Activated T-cell treated with anti-CD3 and anti-CD28 coated beads, Interleukin-2, amount 50 U/mL, for 4 hours (primary cell): ENCODE measurements around the gene LILRA6. TPM values are rescaled to one million over a fixed set of nuclear protein-coding genes. Genes with fewer than 3 reads are reported as not detected.
"Not testable (repeated sequence)": the region's sequence is repeated elsewhere in the genome, so short reads cannot be mapped to it uniquely, and the experiment has no call there.

Source experiments
- ATAC-seq, 2 donors: fragments of 200-7000 bp; cut with Tn5 transposase; one replicate each; pipeline ENCODE4 v1.10.0; 2021
- DNase-seq: peaks from one replicate; pipeline ENCODE4 v3.0.0-alpha.2; 2020
- H3K27me3 Mint-ChIP-seq: one replicate; pipeline ENCODE4 v1.8.0; 2021; ENCODE audit warnings: low read depth, mixed read lengths
- H3K36me3 Mint-ChIP-seq: one replicate; pipeline ENCODE4 v1.8.0; 2022; ENCODE audit warnings: mixed read lengths; ENCODE audit not compliant: insufficient read depth
- H3K4me1 Mint-ChIP-seq: one replicate; pipeline ENCODE4 v1.8.0; 2021; ENCODE audit warnings: low read depth, mixed read lengths
- H3K4me3 Mint-ChIP-seq: one replicate; pipeline ENCODE4 v1.8.0; 2021; ENCODE audit warnings: mild to moderate bottlenecking, moderate library complexity, mixed read lengths
- H3K9me3 Mint-ChIP-seq: one replicate; pipeline ENCODE4 v1.8.0; 2021; ENCODE audit warnings: mixed read lengths
- total RNA-seq, 3 donors: library from RNA; stranded (reverse); gene quantifications; one replicate each; pipeline ENCODE4 v1.2.1, GENCODE V29; 2021

Gene LILRA6
- total RNA-seq, 3 donors from 2014 or later = not detected

GRCh38 chr19:54230031-54230430 is 12.6 kb downstream of the LILRA6 start:
- H3K4me3 Mint-ChIP-seq = no peak overlapping the region
- DNase-seq (no peak), ATAC-seq (no peak)
- H3K9me3 Mint-ChIP-seq = no peaks in the 10 kb centered on the region
- H3K36me3 Mint-ChIP-seq = no peaks in the 10 kb centered on the region
- H3K4me1 Mint-ChIP-seq = peaks cover 8% of the 10 kb centered on the region
- peaks cover 11% of the 10 kb centered on the region for H3K27me3 Mint-ChIP-seq

- Mint-ChIP-seq H3K27me3 (peaks cover 11% of the 10 kb centered on the region), H3K36me3 (no peaks in the 10 kb centered on the region), H3K4me1 (peaks cover 6% of the 10 kb centered on the region), H3K9me3 (no peaks in the 10 kb centered on the region), H3K4me3 (no peak overlapping the region)
- DNase-seq (no peak), ATAC-seq (no peak)
Measured at GRCh38 chr19:54229146-54229545, 13.4 kb downstream of the LILRA6 start.

GRCh38 chr19:54224619-54225018 is 18.0 kb downstream of the LILRA6 start:
- ATAC-seq, H3K4me1 Mint-ChIP-seq, DNase-seq, H3K36me3 Mint-ChIP-seq, H3K9me3 Mint-ChIP-seq, H3K4me3 Mint-ChIP-seq: not testable (repeated sequence)
- H3K27me3 Mint-ChIP-seq = peaks cover 15% of the 10 kb centered on the region

GRCh38 chr19:54223937-54224281 is 18.7 kb downstream of the LILRA6 start:
- not testable (repeated sequence) for H3K4me3 Mint-ChIP-seq, H3K9me3 Mint-ChIP-seq, H3K36me3 Mint-ChIP-seq, H3K4me1 Mint-ChIP-seq, DNase-seq, ATAC-seq
- peaks cover 12% of the 10 kb centered on the region for H3K27me3 Mint-ChIP-seq

- not testable (repeated sequence) for H3K4me3 Mint-ChIP-seq, DNase-seq, H3K9me3 Mint-ChIP-seq, H3K36me3 Mint-ChIP-seq, H3K4me1 Mint-ChIP-seq
- peak in 1 of 2 donors; percentile 17 for ATAC-seq
- H3K27me3 Mint-ChIP-seq = peaks cover 12% of the 10 kb centered on the region
Measured at GRCh38 chr19:54223277-54223936, 19.2 kb downstream of the LILRA6 start.

- H3K36me3 Mint-ChIP-seq, H3K4me3 Mint-ChIP-seq, DNase-seq, H3K9me3 Mint-ChIP-seq, H3K4me1 Mint-ChIP-seq: not testable (repeated sequence)
- ATAC-seq = peak in 1 of 2 donors; percentile 24
- H3K27me3 Mint-ChIP-seq = peaks cover 12% of the 10 kb centered on the region
Measured at GRCh38 chr19:54222474-54223276, 19.9 kb downstream of the LILRA6 start, which contains the start of gene LILRB3. TSS of gene LILRB3 (minus strand) at chr19:54223007. CDS start at chr19:54222976, 31 bp downstream.

GRCh38 chr19:54221947-54222346 is 20.6 kb downstream of the LILRA6 start:
- DNase-seq, H3K4me3 Mint-ChIP-seq, H3K4me1 Mint-ChIP-seq, H3K9me3 Mint-ChIP-seq, H3K36me3 Mint-ChIP-seq: not testable (repeated sequence)
- H3K27me3 Mint-ChIP-seq = peaks cover 12% of the 10 kb centered on the region
- peak in 1 of 2 donors; percentile 14 for ATAC-seq

GRCh38 chr19:54219702-54220101 is 22.9 kb downstream of the LILRA6 start:
- H3K4me3 Mint-ChIP-seq, ATAC-seq, H3K36me3 Mint-ChIP-seq, H3K9me3 Mint-ChIP-seq, DNase-seq, H3K4me1 Mint-ChIP-seq: not testable (repeated sequence)
- H3K27me3 Mint-ChIP-seq = peaks cover 12% of the 10 kb centered on the region

GRCh38 chr19:54218960-54219661 is 23.5 kb downstream of the LILRA6 start:
- ATAC-seq (no peak), DNase-seq (no peak)
- Mint-ChIP-seq H3K27me3 (peaks cover 12% of the 10 kb centered on the region), H3K4me3 (no peak overlapping the region), H3K4me1 (no peaks in the 10 kb centered on the region), H3K9me3 (no peaks in the 10 kb centered on the region), H3K36me3 (no peaks in the 10 kb centered on the region)

- Mint-ChIP-seq H3K36me3 (no peaks in the 10 kb centered on the region), H3K4me1 (no peaks in the 10 kb centered on the region), H3K9me3 (no peaks in the 10 kb centered on the region), H3K27me3 (peaks cover 5% of the 10 kb centered on the region), H3K4me3 (no peak overlapping the region)
- ATAC-seq (no peak), DNase-seq (no peak)
Measured at GRCh38 chr19:54218259-54218658, 24.3 kb downstream of the LILRA6 start.

GRCh38 chr19:54217517-54218247 is 24.9 kb downstream of the LILRA6 start:
- not testable (repeated sequence) for ATAC-seq

GRCh38 chr19:54216869-54217268 is 25.7 kb downstream of the LILRA6 start:
- no peak for ATAC-seq
- H3K4me3 Mint-ChIP-seq = no peak overlapping the region

More at GRCh38 chr19:54217517-54218247, 24.9 kb downstream of the LILRA6 start:
- H3K4me3 Mint-ChIP-seq, H3K36me3 Mint-ChIP-seq, H3K27me3 Mint-ChIP-seq, H3K4me1 Mint-ChIP-seq, DNase-seq, H3K9me3 Mint-ChIP-seq: not testable (repeated sequence)

GRCh38 chr19:54214734-54215133 is 27.9 kb downstream of the LILRA6 start:
- not testable (repeated sequence) for ATAC-seq, H3K36me3 Mint-ChIP-seq, H3K27me3 Mint-ChIP-seq, DNase-seq, H3K4me3 Mint-ChIP-seq, H3K9me3 Mint-ChIP-seq
- H3K4me1 Mint-ChIP-seq = peaks cover 16% of the 10 kb centered on the region

More at GRCh38 chr19:54216869-54217268, 25.7 kb downstream of the LILRA6 start:
- no peak for DNase-seq
- Mint-ChIP-seq H3K27me3 (peaks cover 3% of the 10 kb centered on the region), H3K4me1 (no peaks in the 10 kb centered on the region), H3K9me3 (no peaks in the 10 kb centered on the region), H3K36me3 (no peaks in the 10 kb centered on the region)

- not testable (repeated sequence) for H3K4me3 Mint-ChIP-seq, ATAC-seq, H3K36me3 Mint-ChIP-seq, DNase-seq, H3K9me3 Mint-ChIP-seq, H3K27me3 Mint-ChIP-seq
- peaks cover 22% of the 10 kb centered on the region for H3K4me1 Mint-ChIP-seq
Measured at GRCh38 chr19:54214217-54214616, 28.4 kb downstream of the LILRA6 start.
